ENCODE data around the gene C19orf33.
A peak's percentile ranks its signal among the peaks of the same experiment; 100 is the strongest.
"Not testable (repeated sequence)": the region's sequence is repeated elsewhere in the genome, so short reads cannot be mapped to it uniquely, and the experiment has no call there.

Gene C19orf33

DNA sequence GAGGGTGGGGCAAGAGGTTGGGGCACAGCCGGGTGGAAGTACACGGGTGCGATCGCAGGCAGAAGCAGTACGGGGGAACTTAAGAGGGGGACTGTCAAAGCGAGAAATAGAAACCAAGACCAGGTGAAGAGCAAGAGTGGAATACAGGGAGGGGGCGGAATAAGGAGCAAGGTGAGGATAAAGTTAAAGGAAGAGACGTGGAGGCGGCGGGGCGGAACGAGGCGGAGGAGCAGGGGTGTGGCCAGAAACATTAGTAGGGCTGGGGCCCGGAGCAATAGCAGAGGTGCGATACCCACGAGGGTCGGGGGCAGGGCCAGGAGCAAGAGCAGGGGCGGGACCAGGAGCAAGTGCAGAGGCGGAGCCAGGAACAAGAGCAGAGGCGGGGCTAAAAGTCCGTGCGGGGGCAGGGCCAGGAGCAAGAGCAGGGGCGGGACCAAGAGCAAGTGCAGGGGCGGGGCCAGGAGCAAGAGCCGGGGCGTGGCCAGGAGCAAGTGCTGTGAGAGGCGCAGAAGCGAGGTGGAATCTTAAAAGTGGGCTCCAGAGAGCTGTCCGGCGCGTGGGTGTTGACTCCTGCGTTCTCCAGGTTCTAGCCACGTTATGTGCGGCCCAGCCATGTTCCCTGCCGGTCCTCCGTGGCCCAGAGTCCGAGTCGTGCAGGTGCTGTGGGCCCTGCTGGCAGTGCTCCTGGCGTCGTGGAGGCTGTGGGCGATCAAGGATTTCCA lies 32.7 kb downstream of the C19orf33 start:
- Histone ChIP-seq H3K4me1 (no peaks in the 10 kb centered on the region), H3K27ac (peak overlapping the region; percentile 94), H2AFZ (peak overlapping the region; percentile 90), H3K9ac (no peak overlapping the region), H3K36me3 (ENCODE audit: control insufficient read depth, insufficient read depth, low read length) (no peaks in the 10 kb centered on the region), H3K79me2 (no peaks in the 10 kb centered on the region), H3K4me2 (ENCODE audit: low read length) (peak overlapping the region; percentile 100), H3K4me3 (ENCODE audit: low read depth, low read length) (peak overlapping the region; percentile 99), H3K27me3 (ENCODE audit: control insufficient read depth, insufficient read depth, low read length) (no peaks in the 10 kb centered on the region), H3K9me3 (ENCODE audit: control insufficient read depth, low read length) (no peaks in the 10 kb centered on the region)
- no peak for TF ChIP-seq CTCF (IDR thresholded peaks at IDR 0.05)

GRCh38 chr19:38337360-38337653 lies 33.3 kb downstream of the C19orf33 start:
- H3K4me3 ChIP-seq (ENCODE audit: low read depth, low read length): peak overlapping the region; percentile 99
- no peak for TF ChIP-seq CTCF (IDR thresholded peaks at IDR 0.05)

GRCh38 chr19:38339011-38339410 lies 35.0 kb downstream of the C19orf33 start:
- not testable (repeated sequence) for H3K4me3 ChIP-seq (ENCODE audit: low read depth, low read length); H3K79me2 ChIP-seq; H2AFZ ChIP-seq; H3K36me3 ChIP-seq (ENCODE audit: control insufficient read depth, insufficient read depth, low read length); H3K4me1 ChIP-seq; H3K27ac ChIP-seq; H3K9me3 ChIP-seq (ENCODE audit: control insufficient read depth, low read length); H3K4me2 ChIP-seq (ENCODE audit: low read length); H3K9ac ChIP-seq; H3K27me3 ChIP-seq (ENCODE audit: control insufficient read depth, insufficient read depth, low read length)

More at GRCh38 chr19:38337360-38337653, 33.3 kb downstream of the C19orf33 start:
- Histone ChIP-seq H3K27ac (peak overlapping the region; percentile 94), H3K9ac (no peak overlapping the region), H2AFZ (peak overlapping the region; percentile 90), H3K4me1 (no peaks in the 10 kb centered on the region), H3K27me3 (ENCODE audit: control insufficient read depth, insufficient read depth, low read length) (no peaks in the 10 kb centered on the region), H3K4me2 (ENCODE audit: low read length) (peak overlapping the region; percentile 100), H3K9me3 (ENCODE audit: control insufficient read depth, low read length) (no peaks in the 10 kb centered on the region), H3K79me2 (no peaks in the 10 kb centered on the region), H3K36me3 (ENCODE audit: control insufficient read depth, insufficient read depth, low read length) (no peaks in the 10 kb centered on the region)

DNA sequence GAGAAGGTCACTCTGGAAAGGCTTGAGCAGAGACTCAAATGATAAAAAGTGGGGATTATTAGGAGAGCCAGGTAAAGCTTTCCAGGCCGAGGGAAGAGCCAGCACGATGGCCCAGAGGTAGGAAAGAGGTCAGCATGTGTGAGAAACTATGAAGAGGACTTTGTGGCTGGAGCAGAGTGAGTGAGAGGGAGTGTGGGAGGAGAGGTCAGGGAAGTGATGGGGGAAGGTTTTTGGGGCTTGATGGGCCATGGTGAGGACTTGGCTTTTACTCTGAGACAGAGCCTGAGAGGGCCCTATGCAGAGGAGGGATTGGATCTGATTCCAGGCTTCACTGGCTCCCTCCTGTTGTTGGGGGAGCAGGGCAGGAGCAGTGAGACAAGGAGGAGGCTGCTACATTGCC lies 36.9 kb downstream of the C19orf33 start:
- H3K9me3 ChIP-seq (ENCODE audit: control insufficient read depth, low read length): no peaks in the 10 kb centered on the region
- no peak overlapping the region for H3K27ac ChIP-seq
- H3K4me2 ChIP-seq (ENCODE audit: low read length): no peak overlapping the region
- no peaks in the 10 kb centered on the region for H3K36me3 ChIP-seq (ENCODE audit: control insufficient read depth, insufficient read depth, low read length)
- H3K27me3 ChIP-seq (ENCODE audit: control insufficient read depth, insufficient read depth, low read length): no peaks in the 10 kb centered on the region
- H2AFZ ChIP-seq: no peak overlapping the region
- no peak for TF ChIP-seq CTCF (IDR thresholded peaks at IDR 0.05)
- no peak overlapping the region for H3K9ac ChIP-seq
- no peaks in the 10 kb centered on the region for H3K79me2 ChIP-seq
- H3K4me3 ChIP-seq (ENCODE audit: low read depth, low read length): no peak overlapping the region
- H3K4me1 ChIP-seq: no peaks in the 10 kb centered on the region

DNA sequence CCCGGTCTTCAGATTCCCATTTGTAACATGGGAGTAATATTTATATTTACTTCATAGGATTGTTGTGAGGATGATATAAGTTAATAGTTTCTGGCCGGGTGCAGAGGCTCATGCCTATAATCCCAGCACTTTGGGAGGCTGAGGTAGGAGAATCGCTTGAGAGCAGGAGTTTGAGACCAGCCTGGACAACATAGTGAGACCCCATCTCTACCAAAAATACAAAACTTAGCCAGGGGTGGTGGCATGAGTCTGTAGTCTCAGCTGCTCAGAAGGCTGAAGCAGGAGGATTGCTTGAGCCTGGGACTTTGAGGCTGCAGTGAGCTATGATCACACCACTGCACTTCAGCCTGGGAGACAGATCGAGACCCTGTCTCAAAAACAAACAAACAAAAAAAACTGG lies 42.8 kb downstream of the C19orf33 start:
- Histone ChIP-seq H3K4me1 (no peaks in the 10 kb centered on the region), H3K79me2 (no peaks in the 10 kb centered on the region), H3K9ac (no peak overlapping the region), H3K4me3 (ENCODE audit: low read depth, low read length) (no peak overlapping the region), H3K27ac (no peak overlapping the region), H3K36me3 (ENCODE audit: control insufficient read depth, insufficient read depth, low read length) (no peaks in the 10 kb centered on the region), H3K9me3 (ENCODE audit: control insufficient read depth, low read length) (no peaks in the 10 kb centered on the region), H3K27me3 (ENCODE audit: control insufficient read depth, insufficient read depth, low read length) (no peaks in the 10 kb centered on the region), H3K4me2 (ENCODE audit: low read length) (no peak overlapping the region), H2AFZ (no peak overlapping the region)
- TF ChIP-seq CTCF (IDR thresholded peaks at IDR 0.05): no peak
